H1 (cell line): Measurements from ENCODE around the gene ALOX5AP.

ENCODE experiments used
- POLR2AphosphoS5 ChIP-seq: IDR thresholded peaks from 2 replicates; pipeline ENCODE4 v1.6.1; 2011; ENCODE audit warnings: low read depth, low read length
- TF ChIP-seq, protein P1 (sequence below): IDR thresholded peaks from 2 replicates; pipeline ENCODE4 v1.6.1; 2011; ENCODE audit warnings: low read depth, mild to moderate bottlenecking, low read length; ENCODE audit not compliant: insufficient read depth

DNA sequence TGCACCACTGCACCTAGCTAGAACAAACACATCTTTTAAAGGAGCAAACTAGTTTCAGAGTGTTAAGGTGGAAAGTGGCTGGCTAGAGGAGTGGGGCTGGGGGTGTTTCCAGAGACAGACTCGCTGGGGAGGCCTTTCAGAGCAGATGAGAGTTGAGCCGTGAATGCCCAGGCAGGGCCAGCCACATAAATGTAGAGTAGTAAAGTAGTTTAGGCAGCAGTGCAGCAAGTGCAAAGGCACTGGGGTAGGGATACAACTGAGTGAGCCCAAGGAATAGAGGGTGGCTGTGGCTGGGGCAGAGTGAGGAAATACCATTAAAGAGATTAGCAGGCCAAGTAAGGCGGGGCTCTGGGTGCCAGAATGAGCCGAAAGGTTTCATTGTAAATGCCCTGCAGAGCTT lies 72.0 kb downstream of the ALOX5AP start:
- TF ChIP-seq POLR2AphosphoS5: no peak
- TF ChIP-seq, protein P1, sequence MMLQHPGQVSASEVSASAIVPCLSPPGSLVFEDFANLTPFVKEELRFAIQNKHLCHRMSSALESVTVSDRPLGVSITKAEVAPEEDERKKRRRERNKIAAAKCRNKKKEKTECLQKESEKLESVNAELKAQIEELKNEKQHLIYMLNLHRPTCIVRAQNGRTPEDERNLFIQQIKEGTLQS: no peak
